ENCODE data around the gene CBX4.

CBX4 gene

DNA sequence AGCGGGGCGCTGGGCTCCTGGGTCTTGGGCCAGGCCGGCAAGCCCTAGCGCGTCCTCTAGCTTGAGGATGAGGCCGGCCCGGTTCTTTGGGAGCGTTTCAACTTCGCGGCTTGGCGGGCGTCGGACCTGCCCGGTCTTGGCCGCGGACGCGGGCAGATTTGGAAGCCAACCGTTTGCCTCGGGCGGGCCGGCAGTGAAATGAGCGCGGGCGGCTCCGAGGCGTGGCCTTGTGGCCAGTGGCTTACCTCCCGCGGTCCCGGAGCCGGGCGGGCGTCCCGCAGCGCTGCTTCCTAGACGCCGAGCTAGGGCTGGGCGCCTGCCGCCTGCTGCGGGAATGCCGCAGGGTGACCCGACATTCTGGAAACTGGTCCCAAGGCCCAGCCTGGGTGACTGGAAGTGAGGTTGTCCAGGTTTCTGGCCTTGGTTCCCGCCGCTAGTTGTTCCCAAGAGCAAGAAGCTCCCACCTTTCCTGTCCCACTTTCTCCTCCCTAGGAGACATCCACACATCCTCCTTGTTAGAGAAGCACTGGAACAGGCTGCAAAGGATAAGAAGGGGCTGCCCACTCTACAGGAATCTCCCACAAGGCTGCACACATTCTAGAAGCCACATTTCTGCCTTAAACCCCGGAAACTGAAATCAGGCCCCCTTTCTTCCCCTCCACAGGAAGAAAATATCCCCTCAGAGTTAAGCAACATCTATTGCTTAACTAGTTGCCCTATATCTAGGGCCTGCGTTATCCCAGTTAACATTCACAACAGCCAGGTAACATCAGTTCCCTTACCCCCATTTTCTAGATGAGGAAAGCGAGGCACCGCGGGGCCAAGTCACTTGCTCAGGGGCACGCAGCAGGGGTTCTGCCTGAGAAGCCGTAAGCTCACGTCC is 37.8 kb downstream of the CBX4 start (continued):
- TF ChIP-seq, protein P1, sequence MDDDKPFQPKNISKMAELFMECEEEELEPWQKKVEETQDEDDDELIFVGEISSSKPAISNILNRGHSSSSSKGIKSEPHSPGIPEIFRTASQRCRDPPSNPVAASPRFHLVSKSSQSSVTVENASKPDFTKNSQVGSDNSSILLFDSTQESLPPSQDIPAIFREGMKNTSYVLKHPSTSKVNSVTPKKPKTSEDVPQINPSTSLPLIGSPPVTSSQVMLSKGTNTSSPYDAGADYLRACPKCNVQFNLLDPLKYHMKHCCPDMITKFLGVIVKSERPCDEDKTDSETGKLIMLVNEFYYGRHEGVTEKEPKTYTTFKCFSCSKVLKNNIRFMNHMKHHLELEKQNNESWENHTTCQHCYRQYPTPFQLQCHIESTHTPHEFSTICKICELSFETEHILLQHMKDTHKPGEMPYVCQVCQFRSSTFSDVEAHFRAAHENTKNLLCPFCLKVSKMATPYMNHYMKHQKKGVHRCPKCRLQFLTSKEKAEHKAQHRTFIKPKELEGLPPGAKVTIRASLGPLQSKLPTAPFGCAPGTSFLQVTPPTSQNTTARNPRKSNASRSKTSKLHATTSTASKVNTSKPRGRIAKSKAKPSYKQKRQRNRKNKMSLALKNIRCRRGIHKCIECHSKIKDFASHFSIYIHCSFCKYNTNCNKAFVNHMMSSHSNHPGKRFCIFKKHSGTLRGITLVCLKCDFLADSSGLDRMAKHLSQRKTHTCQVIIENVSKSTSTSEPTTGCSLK (tag by site-specific recombination; IDR thresholded peaks at IDR 0.05) = no peak
- TF ChIP-seq ZNF837 (tag by site-specific recombination; IDR thresholded peaks at IDR 0.05) (no peak), ZBTB48 (tag by site-specific recombination; IDR thresholded peaks at IDR 0.05) (no peak), ZNF48 (tag by site-specific recombination; IDR thresholded peaks at IDR 0.05) (no peak), ZNF830 (tag by site-specific recombination; IDR thresholded peaks at IDR 0.05; ENCODE audit: low read depth) (no peak), SETDB1 (IDR thresholded peaks at IDR 0.05; ENCODE audit: insufficient read length, low read length) (no peak), ZNF501 (tag by site-specific recombination; IDR thresholded peaks at IDR 0.05) (no peak), ZNF114 (tag by site-specific recombination; IDR thresholded peaks at IDR 0.05) (no peak), HOXA7 (CRISPR knock-in tag; IDR thresholded peaks at IDR 0.05; ENCODE audit: borderline replicate concordance) (no peak), ZNF112 (tag by site-specific recombination; IDR thresholded peaks at IDR 0.05) (no peak), ZNF629 (tag by site-specific recombination; IDR thresholded peaks at IDR 0.05) (peak; percentile 29; the same call in 1 of the 2 replicates), FEZF1 (tag by site-specific recombination; IDR thresholded peaks at IDR 0.05) (peak; percentile 96), ZNF558 (tag by site-specific recombination; IDR thresholded peaks at IDR 0.05) (no peak), ZNF221 (tag by site-specific recombination; IDR thresholded peaks at IDR 0.05; ENCODE audit: borderline replicate concordance) (no peak), ZNF596 (tag by site-specific recombination; IDR thresholded peaks at IDR 0.05) (no peak), ZNF701 (tag by site-specific recombination; IDR thresholded peaks at IDR 0.05) (no peak), ZSCAN16 (tag by site-specific recombination; IDR thresholded peaks at IDR 0.05) (no peak), GLI4 (tag by site-specific recombination; IDR thresholded peaks at IDR 0.05) (no peak), KLF1 (tag by site-specific recombination; IDR thresholded peaks at IDR 0.05) (peak; percentile 91), BCL11A (tag by site-specific recombination; IDR thresholded peaks at IDR 0.05; ENCODE audit: low read depth) (no peak), ZNF157 (tag by site-specific recombination; IDR thresholded peaks at IDR 0.05) (no peak)
- TF ChIP-seq, protein P2, sequence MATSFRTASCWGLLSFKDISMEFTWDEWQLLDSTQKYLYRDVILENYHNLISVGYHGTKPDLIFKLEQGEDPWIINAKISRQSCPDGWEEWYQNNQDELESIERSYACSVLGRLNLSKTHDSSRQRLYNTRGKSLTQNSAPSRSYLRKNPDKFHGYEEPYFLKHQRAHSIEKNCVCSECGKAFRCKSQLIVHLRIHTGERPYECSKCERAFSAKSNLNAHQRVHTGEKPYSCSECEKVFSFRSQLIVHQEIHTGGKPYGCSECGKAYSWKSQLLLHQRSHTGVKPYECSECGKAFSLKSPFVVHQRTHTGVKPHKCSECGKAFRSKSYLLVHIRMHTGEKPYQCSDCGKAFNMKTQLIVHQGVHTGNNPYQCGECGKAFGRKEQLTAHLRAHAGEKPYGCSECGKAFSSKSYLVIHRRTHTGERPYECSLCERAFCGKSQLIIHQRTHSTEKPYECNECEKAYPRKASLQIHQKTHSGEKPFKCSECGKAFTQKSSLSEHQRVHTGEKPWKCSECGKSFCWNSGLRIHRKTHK (tag by site-specific recombination; IDR thresholded peaks at IDR 0.05) = no peak
- TF ChIP-seq, protein P3, sequence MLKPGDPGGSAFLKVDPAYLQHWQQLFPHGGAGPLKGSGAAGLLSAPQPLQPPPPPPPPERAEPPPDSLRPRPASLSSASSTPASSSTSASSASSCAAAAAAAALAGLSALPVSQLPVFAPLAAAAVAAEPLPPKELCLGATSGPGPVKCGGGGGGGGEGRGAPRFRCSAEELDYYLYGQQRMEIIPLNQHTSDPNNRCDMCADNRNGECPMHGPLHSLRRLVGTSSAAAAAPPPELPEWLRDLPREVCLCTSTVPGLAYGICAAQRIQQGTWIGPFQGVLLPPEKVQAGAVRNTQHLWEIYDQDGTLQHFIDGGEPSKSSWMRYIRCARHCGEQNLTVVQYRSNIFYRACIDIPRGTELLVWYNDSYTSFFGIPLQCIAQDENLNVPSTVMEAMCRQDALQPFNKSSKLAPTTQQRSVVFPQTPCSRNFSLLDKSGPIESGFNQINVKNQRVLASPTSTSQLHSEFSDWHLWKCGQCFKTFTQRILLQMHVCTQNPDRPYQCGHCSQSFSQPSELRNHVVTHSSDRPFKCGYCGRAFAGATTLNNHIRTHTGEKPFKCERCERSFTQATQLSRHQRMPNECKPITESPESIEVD (tag by site-specific recombination; IDR thresholded peaks at IDR 0.05) = no peak
- TF ChIP-seq, protein P4, sequence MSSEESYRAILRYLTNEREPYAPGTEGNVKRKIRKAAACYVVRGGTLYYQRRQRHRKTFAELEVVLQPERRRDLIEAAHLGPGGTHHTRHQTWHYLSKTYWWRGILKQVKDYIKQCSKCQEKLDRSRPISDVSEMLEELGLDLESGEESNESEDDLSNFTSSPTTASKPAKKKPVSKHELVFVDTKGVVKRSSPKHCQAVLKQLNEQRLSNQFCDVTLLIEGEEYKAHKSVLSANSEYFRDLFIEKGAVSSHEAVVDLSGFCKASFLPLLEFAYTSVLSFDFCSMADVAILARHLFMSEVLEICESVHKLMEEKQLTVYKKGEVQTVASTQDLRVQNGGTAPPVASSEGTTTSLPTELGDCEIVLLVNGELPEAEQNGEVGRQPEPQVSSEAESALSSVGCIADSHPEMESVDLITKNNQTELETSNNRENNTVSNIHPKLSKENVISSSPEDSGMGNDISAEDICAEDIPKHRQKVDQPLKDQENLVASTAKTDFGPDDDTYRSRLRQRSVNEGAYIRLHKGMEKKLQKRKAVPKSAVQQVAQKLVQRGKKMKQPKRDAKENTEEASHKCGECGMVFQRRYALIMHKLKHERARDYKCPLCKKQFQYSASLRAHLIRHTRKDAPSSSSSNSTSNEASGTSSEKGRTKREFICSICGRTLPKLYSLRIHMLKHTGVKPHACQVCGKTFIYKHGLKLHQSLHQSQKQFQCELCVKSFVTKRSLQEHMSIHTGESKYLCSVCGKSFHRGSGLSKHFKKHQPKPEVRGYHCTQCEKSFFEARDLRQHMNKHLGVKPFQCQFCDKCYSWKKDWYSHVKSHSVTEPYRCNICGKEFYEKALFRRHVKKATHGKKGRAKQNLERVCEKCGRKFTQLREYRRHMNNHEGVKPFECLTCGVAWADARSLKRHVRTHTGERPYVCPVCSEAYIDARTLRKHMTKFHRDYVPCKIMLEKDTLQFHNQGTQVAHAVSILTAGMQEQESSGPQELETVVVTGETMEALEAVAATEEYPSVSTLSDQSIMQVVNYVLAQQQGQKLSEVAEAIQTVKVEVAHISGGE (tag by site-specific recombination; conservative IDR thresholded peaks at IDR 0.05; ENCODE audit: low read depth) = 0 out of 2 replicates have a peak, but pooled peaks have one; percentile 14
- TF ChIP-seq, protein P5, sequence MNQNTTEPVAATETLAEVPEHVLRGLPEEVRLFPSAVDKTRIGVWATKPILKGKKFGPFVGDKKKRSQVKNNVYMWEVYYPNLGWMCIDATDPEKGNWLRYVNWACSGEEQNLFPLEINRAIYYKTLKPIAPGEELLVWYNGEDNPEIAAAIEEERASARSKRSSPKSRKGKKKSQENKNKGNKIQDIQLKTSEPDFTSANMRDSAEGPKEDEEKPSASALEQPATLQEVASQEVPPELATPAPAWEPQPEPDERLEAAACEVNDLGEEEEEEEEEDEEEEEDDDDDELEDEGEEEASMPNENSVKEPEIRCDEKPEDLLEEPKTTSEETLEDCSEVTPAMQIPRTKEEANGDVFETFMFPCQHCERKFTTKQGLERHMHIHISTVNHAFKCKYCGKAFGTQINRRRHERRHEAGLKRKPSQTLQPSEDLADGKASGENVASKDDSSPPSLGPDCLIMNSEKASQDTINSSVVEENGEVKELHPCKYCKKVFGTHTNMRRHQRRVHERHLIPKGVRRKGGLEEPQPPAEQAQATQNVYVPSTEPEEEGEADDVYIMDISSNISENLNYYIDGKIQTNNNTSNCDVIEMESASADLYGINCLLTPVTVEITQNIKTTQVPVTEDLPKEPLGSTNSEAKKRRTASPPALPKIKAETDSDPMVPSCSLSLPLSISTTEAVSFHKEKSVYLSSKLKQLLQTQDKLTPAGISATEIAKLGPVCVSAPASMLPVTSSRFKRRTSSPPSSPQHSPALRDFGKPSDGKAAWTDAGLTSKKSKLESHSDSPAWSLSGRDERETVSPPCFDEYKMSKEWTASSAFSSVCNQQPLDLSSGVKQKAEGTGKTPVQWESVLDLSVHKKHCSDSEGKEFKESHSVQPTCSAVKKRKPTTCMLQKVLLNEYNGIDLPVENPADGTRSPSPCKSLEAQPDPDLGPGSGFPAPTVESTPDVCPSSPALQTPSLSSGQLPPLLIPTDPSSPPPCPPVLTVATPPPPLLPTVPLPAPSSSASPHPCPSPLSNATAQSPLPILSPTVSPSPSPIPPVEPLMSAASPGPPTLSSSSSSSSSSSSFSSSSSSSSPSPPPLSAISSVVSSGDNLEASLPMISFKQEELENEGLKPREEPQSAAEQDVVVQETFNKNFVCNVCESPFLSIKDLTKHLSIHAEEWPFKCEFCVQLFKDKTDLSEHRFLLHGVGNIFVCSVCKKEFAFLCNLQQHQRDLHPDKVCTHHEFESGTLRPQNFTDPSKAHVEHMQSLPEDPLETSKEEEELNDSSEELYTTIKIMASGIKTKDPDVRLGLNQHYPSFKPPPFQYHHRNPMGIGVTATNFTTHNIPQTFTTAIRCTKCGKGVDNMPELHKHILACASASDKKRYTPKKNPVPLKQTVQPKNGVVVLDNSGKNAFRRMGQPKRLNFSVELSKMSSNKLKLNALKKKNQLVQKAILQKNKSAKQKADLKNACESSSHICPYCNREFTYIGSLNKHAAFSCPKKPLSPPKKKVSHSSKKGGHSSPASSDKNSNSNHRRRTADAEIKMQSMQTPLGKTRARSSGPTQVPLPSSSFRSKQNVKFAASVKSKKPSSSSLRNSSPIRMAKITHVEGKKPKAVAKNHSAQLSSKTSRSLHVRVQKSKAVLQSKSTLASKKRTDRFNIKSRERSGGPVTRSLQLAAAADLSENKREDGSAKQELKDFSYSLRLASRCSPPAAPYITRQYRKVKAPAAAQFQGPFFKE (tag by site-specific recombination; IDR thresholded peaks at IDR 0.05; ENCODE audit: borderline replicate concordance) = no peak
